K562 (cell line): ENCODE measurements around the gene CDH6. TPM values are rescaled to one million over a fixed set of nuclear protein-coding genes. Genes with fewer than 3 reads are reported as not detected.

Experiments
- ATAC-seq: fragments of 200-7000 bp; cut with Tn5 transposase; 3 replicates; pipeline ENCODE4 v1.9.1; 2020; ENCODE audit warnings: moderate library complexity
- BruUV-seq: library from RNA; stranded (reverse); fragments of 400-500 nt; replicated peaks from 2 replicates; lab custom pipeline; 2021; lab: Mats Ljungman, UMichigan
- CTCF ChIA-PET: fragments of 300-600 bp; formaldehyde crosslinking; extraction: SDS; loops from one replicate; lab custom pipeline; 2021; ENCODE audit warnings: low intra/inter-chr PET ratio; lab: Yijun Ruan, JAX
- POLR2A ChIA-PET: fragments of 300-600, 350-650 bp; sonication (Branson Sonifier 250); formaldehyde crosslinking; extraction: SDS; loops from one replicate; lab custom pipeline; 2021; ENCODE audit warnings: antibody characterized with exemption, inconsistent platforms; lab: Yijun Ruan, JAX
- DNase-seq, 4 experiments: peaks; one replicate each; pipeline versions ENCODE4 v3.0.0 to v3.0.0-alpha.2; 2011 to 2018; ENCODE audit warnings: low spot score in 3 of 4, mixed read lengths in 3 of 4; ENCODE audit errors: extremely low read depth in 1 of 4
- FAIRE-seq: peaks from 2 replicates; lab custom pipeline; 2011; peaks lifted over from hg19 to GRCh38; lab: Jason Lieb, UNC
- H2AFZ ChIP-seq: 2 replicates; pipeline ENCODE4 v1.6.0; 2011; ENCODE audit warnings: low read depth, low read length, control low read depth, inconsistent platforms
- H3K27ac ChIP-seq: fragments of 200-600 bp; 3 replicates; pipeline ENCODE4 v1.8.0; 2011; ENCODE audit warnings: low read depth, mild to moderate bottlenecking, control low read depth, inconsistent platforms, low read length, moderate library complexity, mixed read lengths; ENCODE audit errors: extremely low read depth
- H3K27me3 ChIP-seq, 2 experiments: fragments of 300-600 bp in 1 of 2; 2 replicates in 1 of 2; 3 replicates in 1 of 2; pipeline versions ENCODE4 v1.6.0 to v1.8.0; 2011; ENCODE audit warnings: inconsistent platforms in 2 of 2, low read length in 2 of 2, mild to moderate bottlenecking in 1 of 2, mixed read lengths in 1 of 2, moderate library complexity in 1 of 2; ENCODE audit not compliant: control insufficient read depth in 2 of 2, insufficient read depth in 2 of 2
- H3K36me3 ChIP-seq: fragments of 300-600 bp; 3 replicates; pipeline ENCODE4 v1.8.0; 2011; ENCODE audit warnings: mild to moderate bottlenecking, low read length, inconsistent platforms; ENCODE audit not compliant: control insufficient read depth, insufficient read depth
- H3K4me1 ChIP-seq, 2 experiments: fragments of 200-600 bp in 1 of 2; replicated peaks in 1 of 2; 2 replicates in 1 of 2; 3 replicates in 1 of 2; pipeline versions ENCODE4 v1.5.1 to v1.8.0; 2011; ENCODE audit warnings: inconsistent platforms in 2 of 2, low read length in 2 of 2, mild to moderate bottlenecking in 1 of 2, mixed read lengths in 1 of 2, moderate library complexity in 1 of 2; ENCODE audit not compliant: control insufficient read depth in 2 of 2, insufficient read depth in 2 of 2
- H3K4me2 ChIP-seq: 2 replicates; pipeline ENCODE4 v1.6.1; 2011; ENCODE audit warnings: low read length, control low read depth, inconsistent platforms, mixed read lengths; ENCODE audit not compliant: insufficient read depth
- H3K4me3 ChIP-seq: fragments of 200-600 bp; sonication (generic), shearing (Covaris generic); 2 replicates; pipeline ENCODE4 v1.5.1; 2016; ENCODE audit warnings: control low read depth, inconsistent platforms
- H3K79me2 ChIP-seq: fragments of 200-600 bp; 3 replicates; pipeline ENCODE4 v1.8.0; 2011; ENCODE audit warnings: low read length, inconsistent platforms; ENCODE audit not compliant: control insufficient read depth, insufficient read depth
- H3K9ac ChIP-seq, 2 experiments: 2 replicates each; pipeline versions ENCODE4 v1.6.0 to v1.6.1; 2011; ENCODE audit warnings: low read depth in 2 of 2, low read length in 2 of 2, control low read depth in 1 of 2, inconsistent platforms in 1 of 2, mild to moderate bottlenecking in 1 of 2, mixed read lengths in 1 of 2; ENCODE audit not compliant: insufficient read depth in 1 of 2
- H3K9me1 ChIP-seq: one replicate; pipeline ENCODE4 v1.6.0; 2011; ENCODE audit warnings: inconsistent platforms, mild to moderate bottlenecking, low read length, moderate library complexity; ENCODE audit not compliant: control insufficient read depth, insufficient read depth
- H3K9me3 ChIP-seq: replicated peaks from 2 replicates; pipeline ENCODE4 v1.5.1; 2011; ENCODE audit warnings: low read depth, low read length, inconsistent platforms; ENCODE audit not compliant: control insufficient read depth, insufficient read depth
- H4K20me1 ChIP-seq: replicated peaks from 2 replicates; pipeline ENCODE4 v1.6.1; 2011; ENCODE audit warnings: low read length, inconsistent platforms, mixed read lengths; ENCODE audit not compliant: control insufficient read depth, insufficient read depth
- ATF6 ChIP-seq: sonication (generic); formaldehyde crosslinking; IDR thresholded peaks from 2 replicates; pipeline ENCODE4 v1.4.0; 2020; ENCODE audit warnings: mild to moderate bottlenecking, missing genetic modification reagents
- CBX8 ChIP-seq: fragments of 200-600 bp; sonication (generic); IDR thresholded peaks from 2 replicates; pipeline ENCODE4 v1.6.1; 2012; ENCODE audit warnings: borderline replicate concordance, mixed run types, low read depth, mild to moderate bottlenecking, moderate library complexity, mixed read lengths, low read length, control low read depth, inconsistent platforms; ENCODE audit not compliant: poor library complexity, severe bottlenecking; ENCODE audit errors: extremely low read depth
- CTCFL ChIP-seq: IDR thresholded peaks from 2 replicates; pipeline ENCODE4 v1.6.1; 2011; ENCODE audit warnings: borderline replicate concordance, low read depth, mild to moderate bottlenecking, moderate library complexity, low read length; ENCODE audit not compliant: insufficient read depth, poor library complexity, severe bottlenecking
- ESRRA ChIP-seq: fragments of 450-650 bp; IDR thresholded peaks from 2 replicates; pipeline ENCODE4 v1.6.1; 2014; ENCODE audit warnings: low read depth, mild to moderate bottlenecking, moderate library complexity, borderline replicate concordance
- KLF13 ChIP-seq: fragments of 450-650 bp; IDR thresholded peaks from 2 replicates; pipeline ENCODE4 v1.6.1; 2016; ENCODE audit warnings: missing genetic modification characterization, low read depth, mild to moderate bottlenecking, missing compliant biosample characterization, moderate library complexity, borderline replicate concordance
- MAFG ChIP-seq: fragments of 450-650 bp; conservative IDR thresholded peaks from 2 replicates; pipeline ENCODE4 v1.6.1; 2016; ENCODE audit warnings: missing genetic modification characterization, missing compliant biosample characterization
- MXD1 ChIP-seq: fragments of 250-450 bp; sonication (Bioruptor Pico); IDR thresholded peaks from 2 replicates; pipeline ENCODE4 v1.8.0; 2021; ENCODE audit warnings: borderline replicate concordance, mild to moderate bottlenecking, moderate library complexity; ENCODE audit not compliant: poor library complexity, severe bottlenecking
- RBBP5 ChIP-seq: fragments of 200-600 bp; sonication (generic); IDR thresholded peaks from 2 replicates; pipeline ENCODE4 v1.6.1; 2012; ENCODE audit warnings: borderline replicate concordance, mild to moderate bottlenecking, low read length, control low read depth, inconsistent platforms; ENCODE audit not compliant: insufficient read depth, poor library complexity, severe bottlenecking
- ZFP1 ChIP-seq: fragments of 450-650 bp; formaldehyde crosslinking; IDR thresholded peaks from 2 replicates; pipeline ENCODE4 v1.4.0; 2020; ENCODE audit warnings: mild to moderate bottlenecking, mixed read lengths
- ZNF699 ChIP-seq: fragments of 250-450 bp; sonication (Bioruptor Pico); IDR thresholded peaks from 2 replicates; pipeline ENCODE4 v1.8.0; 2021; ENCODE audit warnings: mild to moderate bottlenecking, moderate library complexity; ENCODE audit not compliant: insufficient replicate concordance
- WGBS: fragments of 100-300 bp; shearing (Covaris generic); methylation state at CpG from one replicate; pipeline ENCODE4 v1.1.6; 2016; ENCODE audit warnings: low coverage, mixed read lengths; ENCODE audit not compliant: insufficient coverage; ENCODE audit errors: missing lambda C conversion rate; 5-methylcytosine and 5-hydroxymethylcytosine counted together
- in situ Hi-C: fragments of 300-500 bp; cut with MboI; formaldehyde crosslinking; loops from 4 replicates; pipeline ENCODE4 v1.15.0; 2018; ENCODE audit warnings: inconsistent platforms, mixed read lengths
- intact Hi-C: fragments of 100-400 bp; cut with micrococcal nuclease; formaldehyde crosslinking; loops from 2 replicates; pipeline ENCODE4 v1.14.2; 2022
- polyA plus RNA-seq, 8 experiments: library from polyadenylated mRNA; depleted of rRNA in 4 of 8; stranded (reverse) in 5 of 8; unstranded in 3 of 8; fragments of >200 nt; fragmentation: Nextera tagmentation in 2 of 8; fragmentation: Illumina TruSeq in 1 of 8; extraction: Ambion mirVana in 2 of 8; extraction: Trizol in 1 of 8; gene quantifications; 2 replicates each; pipeline versions ENCODE4 v1.2.1 to v1.2.3, GENCODE V29; 2011 to 2014; ENCODE audit warnings: inconsistent platforms in 1 of 8, missing spikeins in 1 of 8
- total RNA-seq, 7 experiments: library from RNA; depleted of rRNA in 6 of 7; stranded (reverse); fragments of >200 nt in 6 of 7; fragmentation: Illumina TruSeq in 2 of 7; extraction: Trizol in 2 of 7; gene quantifications; 2 replicates each; pipeline versions ENCODE4 v1.2.1 to v1.2.3, GENCODE V29; 2011 to 2021; ENCODE audit warnings: low replicate concordance in 1 of 7

Gene CDH6
- total and polyA plus RNA-seq, 9 of the 15 experiments (the other 6 are each of a cell fraction or from before 2014, with no cell fraction given) = not detected

DNA sequence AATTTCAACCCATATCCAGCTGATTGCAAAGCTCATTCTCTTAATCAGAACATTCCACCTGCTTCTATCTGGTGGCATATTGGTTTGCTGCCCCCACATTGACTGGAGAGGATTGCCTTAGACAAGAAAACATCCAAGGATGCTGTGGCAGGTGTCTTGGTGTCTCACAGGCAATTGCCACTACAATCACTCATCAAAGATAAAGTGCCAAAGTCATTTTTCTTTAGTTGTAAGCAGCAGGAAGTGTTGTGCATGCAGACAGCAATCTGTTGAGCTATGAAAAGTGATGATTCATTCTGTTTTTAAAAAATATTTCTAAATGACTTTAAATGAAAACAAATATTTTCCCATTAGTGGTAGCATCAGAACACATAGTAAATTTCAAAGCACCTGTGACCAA, 53.9 kb downstream of the CDH6 start:
- no peaks in the 10 kb centered on the region for H3K9me1 ChIP-seq
- no peaks in the 10 kb centered on the region for H3K79me2 ChIP-seq
- FAIRE-seq (no peak), DNase-seq (no peak), ATAC-seq (no peak)
- H4K20me1 ChIP-seq = no peaks in the 10 kb centered on the region
- no peaks in the 10 kb centered on the region for H3K27me3 ChIP-seq
- no peaks in the 10 kb centered on the region for H3K36me3 ChIP-seq
- no peak overlapping the region for H3K4me3 ChIP-seq
- in situ Hi-C loops (no loop called here), intact Hi-C loops (no loop called here)
- H3K9ac ChIP-seq = no peak overlapping the region
- BruUV-seq = no TSS peak
- no peak overlapping the region for H2AFZ ChIP-seq
- H3K4me2 ChIP-seq = no peak overlapping the region
- no peaks in the 10 kb centered on the region for H3K4me1 ChIP-seq
- ChIA-PET CTCF (no interaction called here), POLR2A (no interaction called here)
- no peak overlapping the region for H3K27ac ChIP-seq
- TF ChIP-seq CTCFL = no peak
- 0 out of 2 replicates have a peak, but pooled peaks have one; percentile 10 for TF ChIP-seq MAFG (tag)
- H3K9me3 ChIP-seq = no peaks in the 10 kb centered on the region

- no peak for ATAC-seq
- Histone ChIP-seq H3K9me3 (no peaks in the 10 kb centered on the region), H2AFZ (no peak overlapping the region), H3K9ac (no peak overlapping the region), H3K27me3 (no peaks in the 10 kb centered on the region), H4K20me1 (no peaks in the 10 kb centered on the region), H3K36me3 (no peaks in the 10 kb centered on the region), H3K79me2 (no peaks in the 10 kb centered on the region), H3K27ac (no peak overlapping the region), H3K4me2 (no peak overlapping the region), H3K9me1 (no peaks in the 10 kb centered on the region), H3K4me1 (no peaks in the 10 kb centered on the region), H3K4me3 (no peak overlapping the region)
- 0% methylated on average over 3 of the region's 3 CpGs for WGBS
- intact Hi-C loops (no loop called here), in situ Hi-C loops (no loop called here)
- BruUV-seq = no TSS peak
- CTCF ChIA-PET = no interaction called here
- no peak for DNase-seq
- POLR2A ChIA-PET = interaction anchor here (1.2 kb wide), 1 partner anchor 10 kb away, joined by 3 read pairs; no protein-coding TSS in a partner anchor
- no peak for FAIRE-seq
- TF ChIP-seq MXD1 (CRISPR knock-in tag) = no peak
- TF ChIP-seq RBBP5 = no peak
- TF ChIP-seq ATF6 (CRISPR knock-in tag) = no peak
- TF ChIP-seq ZFP1 = no peak
- TF ChIP-seq ZNF699 (CRISPR knock-in tag) = no peak
- no peak for TF ChIP-seq ESRRA
- no peak for TF ChIP-seq KLF13 (tag)
- TF ChIP-seq CBX8 = no peak
Observed at GRCh38 chr5:31250201-31250600, 56.7 kb downstream of the CDH6 start.
